SK-N-SH (cell line): Measurements from ENCODE around the gene CYFIP1.

ENCODE experiments used
- CHD2 ChIP-seq: fragments of 150-350 bp; IDR thresholded peaks from 2 replicates; pipeline ENCODE4 v1.6.1; 2018; ENCODE audit warnings: low read length; ENCODE audit not compliant: partially characterized antibody
- MXI1 ChIP-seq: IDR thresholded peaks from 2 replicates; pipeline ENCODE4 v1.6.1; 2012; ENCODE audit warnings: mild to moderate bottlenecking, low read depth, low read length, improper control_type of control experiment
- NFIC ChIP-seq: IDR thresholded peaks from 2 replicates; pipeline ENCODE4 v1.4.0; 2012; ENCODE audit warnings: borderline replicate concordance
- TAF1 ChIP-seq: IDR thresholded peaks from 2 replicates; pipeline ENCODE4 v1.6.1; 2012; ENCODE audit warnings: low read depth, mild to moderate bottlenecking, low read length, moderate library complexity, borderline replicate concordance
- TCF12 ChIP-seq: IDR thresholded peaks from 2 replicates; pipeline ENCODE4 v1.4.0; 2012
- TF ChIP-seq, protein P1 (sequence below): IDR thresholded peaks from 2 replicates; pipeline ENCODE4 v1.4.0; 2012; ENCODE audit warnings: low read depth
- TF ChIP-seq, protein P2 (sequence below): fragments of 200-600 bp; sonication (generic); IDR thresholded peaks from 2 replicates; pipeline ENCODE4 v1.6.1; 2017; ENCODE audit warnings: antibody characterized with exemption, mild to moderate bottlenecking, moderate library complexity
- TF ChIP-seq, protein P3 (sequence below): fragments of 150-350 bp; IDR thresholded peaks from 2 replicates; pipeline ENCODE4 v1.6.1; 2016; ENCODE audit warnings: mild to moderate bottlenecking, low read depth, low read length
- TF ChIP-seq, protein P4 (sequence below): IDR thresholded peaks from 2 replicates; pipeline ENCODE4 v1.6.1; 2012; ENCODE audit warnings: mild to moderate bottlenecking, low read depth, low read length, moderate library complexity

DNA sequence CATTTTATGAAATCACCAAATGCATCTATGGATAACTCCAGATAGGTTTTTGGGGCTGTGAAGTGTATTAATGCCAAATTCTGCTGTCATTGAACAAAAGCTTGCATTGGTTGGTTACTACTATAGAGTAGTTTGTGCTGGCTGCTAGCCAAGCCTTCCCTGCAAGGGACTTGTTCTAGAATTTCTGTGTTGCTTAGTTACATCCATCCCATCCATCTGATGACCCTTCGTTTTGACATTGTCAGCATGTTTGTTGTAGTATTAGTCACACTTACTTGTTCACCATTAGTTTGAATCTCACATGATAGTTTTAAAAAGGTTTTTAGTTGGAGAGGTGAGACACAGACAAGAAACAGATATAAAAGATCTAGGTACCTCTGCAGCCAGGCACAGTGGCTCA lies 148.7 kb downstream of the CYFIP1 start:
- TF ChIP-seq CHD2 (no peak), MXI1 (no peak), TAF1 (no peak), NFIC (no peak), TCF12 (no peak)
- TF ChIP-seq, protein P1, sequence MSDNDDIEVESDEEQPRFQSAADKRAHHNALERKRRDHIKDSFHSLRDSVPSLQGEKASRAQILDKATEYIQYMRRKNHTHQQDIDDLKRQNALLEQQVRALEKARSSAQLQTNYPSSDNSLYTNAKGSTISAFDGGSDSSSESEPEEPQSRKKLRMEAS = no peak
- TF ChIP-seq, protein P2, sequence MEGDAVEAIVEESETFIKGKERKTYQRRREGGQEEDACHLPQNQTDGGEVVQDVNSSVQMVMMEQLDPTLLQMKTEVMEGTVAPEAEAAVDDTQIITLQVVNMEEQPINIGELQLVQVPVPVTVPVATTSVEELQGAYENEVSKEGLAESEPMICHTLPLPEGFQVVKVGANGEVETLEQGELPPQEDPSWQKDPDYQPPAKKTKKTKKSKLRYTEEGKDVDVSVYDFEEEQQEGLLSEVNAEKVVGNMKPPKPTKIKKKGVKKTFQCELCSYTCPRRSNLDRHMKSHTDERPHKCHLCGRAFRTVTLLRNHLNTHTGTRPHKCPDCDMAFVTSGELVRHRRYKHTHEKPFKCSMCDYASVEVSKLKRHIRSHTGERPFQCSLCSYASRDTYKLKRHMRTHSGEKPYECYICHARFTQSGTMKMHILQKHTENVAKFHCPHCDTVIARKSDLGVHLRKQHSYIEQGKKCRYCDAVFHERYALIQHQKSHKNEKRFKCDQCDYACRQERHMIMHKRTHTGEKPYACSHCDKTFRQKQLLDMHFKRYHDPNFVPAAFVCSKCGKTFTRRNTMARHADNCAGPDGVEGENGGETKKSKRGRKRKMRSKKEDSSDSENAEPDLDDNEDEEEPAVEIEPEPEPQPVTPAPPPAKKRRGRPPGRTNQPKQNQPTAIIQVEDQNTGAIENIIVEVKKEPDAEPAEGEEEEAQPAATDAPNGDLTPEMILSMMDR = no peak
- TF ChIP-seq, protein P3, sequence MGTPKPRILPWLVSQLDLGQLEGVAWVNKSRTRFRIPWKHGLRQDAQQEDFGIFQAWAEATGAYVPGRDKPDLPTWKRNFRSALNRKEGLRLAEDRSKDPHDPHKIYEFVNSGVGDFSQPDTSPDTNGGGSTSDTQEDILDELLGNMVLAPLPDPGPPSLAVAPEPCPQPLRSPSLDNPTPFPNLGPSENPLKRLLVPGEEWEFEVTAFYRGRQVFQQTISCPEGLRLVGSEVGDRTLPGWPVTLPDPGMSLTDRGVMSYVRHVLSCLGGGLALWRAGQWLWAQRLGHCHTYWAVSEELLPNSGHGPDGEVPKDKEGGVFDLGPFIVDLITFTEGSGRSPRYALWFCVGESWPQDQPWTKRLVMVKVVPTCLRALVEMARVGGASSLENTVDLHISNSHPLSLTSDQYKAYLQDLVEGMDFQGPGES = no peak
- TF ChIP-seq, protein P4, sequence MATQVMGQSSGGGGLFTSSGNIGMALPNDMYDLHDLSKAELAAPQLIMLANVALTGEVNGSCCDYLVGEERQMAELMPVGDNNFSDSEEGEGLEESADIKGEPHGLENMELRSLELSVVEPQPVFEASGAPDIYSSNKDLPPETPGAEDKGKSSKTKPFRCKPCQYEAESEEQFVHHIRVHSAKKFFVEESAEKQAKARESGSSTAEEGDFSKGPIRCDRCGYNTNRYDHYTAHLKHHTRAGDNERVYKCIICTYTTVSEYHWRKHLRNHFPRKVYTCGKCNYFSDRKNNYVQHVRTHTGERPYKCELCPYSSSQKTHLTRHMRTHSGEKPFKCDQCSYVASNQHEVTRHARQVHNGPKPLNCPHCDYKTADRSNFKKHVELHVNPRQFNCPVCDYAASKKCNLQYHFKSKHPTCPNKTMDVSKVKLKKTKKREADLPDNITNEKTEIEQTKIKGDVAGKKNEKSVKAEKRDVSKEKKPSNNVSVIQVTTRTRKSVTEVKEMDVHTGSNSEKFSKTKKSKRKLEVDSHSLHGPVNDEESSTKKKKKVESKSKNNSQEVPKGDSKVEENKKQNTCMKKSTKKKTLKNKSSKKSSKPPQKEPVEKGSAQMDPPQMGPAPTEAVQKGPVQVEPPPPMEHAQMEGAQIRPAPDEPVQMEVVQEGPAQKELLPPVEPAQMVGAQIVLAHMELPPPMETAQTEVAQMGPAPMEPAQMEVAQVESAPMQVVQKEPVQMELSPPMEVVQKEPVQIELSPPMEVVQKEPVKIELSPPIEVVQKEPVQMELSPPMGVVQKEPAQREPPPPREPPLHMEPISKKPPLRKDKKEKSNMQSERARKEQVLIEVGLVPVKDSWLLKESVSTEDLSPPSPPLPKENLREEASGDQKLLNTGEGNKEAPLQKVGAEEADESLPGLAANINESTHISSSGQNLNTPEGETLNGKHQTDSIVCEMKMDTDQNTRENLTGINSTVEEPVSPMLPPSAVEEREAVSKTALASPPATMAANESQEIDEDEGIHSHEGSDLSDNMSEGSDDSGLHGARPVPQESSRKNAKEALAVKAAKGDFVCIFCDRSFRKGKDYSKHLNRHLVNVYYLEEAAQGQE = no peak
